ENCODE measurements around the gene SETDB2.
A peak's percentile ranks its signal among the peaks of the same experiment; 100 is the strongest.

Gene SETDB2

DNA sequence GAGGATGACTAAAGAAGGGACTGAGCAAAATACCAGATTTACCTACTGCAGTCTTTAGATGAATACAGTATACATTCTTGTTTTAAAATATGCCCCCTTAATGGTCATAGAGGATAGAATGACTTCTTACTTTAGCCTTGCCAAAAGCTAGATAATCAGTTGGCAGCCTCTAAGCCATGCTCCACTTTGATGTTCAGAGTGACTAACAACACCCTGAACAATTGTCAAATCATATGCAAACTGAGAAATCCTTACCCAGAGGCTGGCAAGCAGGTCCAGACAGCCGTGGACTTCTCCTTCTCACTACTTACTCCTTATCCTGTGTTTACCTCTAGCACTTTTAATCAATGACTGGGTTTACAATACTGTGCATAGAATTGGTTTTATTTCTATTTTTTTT is 28.1 kb downstream of the SETDB2 start:
- no peak for DNase-seq

DNA sequence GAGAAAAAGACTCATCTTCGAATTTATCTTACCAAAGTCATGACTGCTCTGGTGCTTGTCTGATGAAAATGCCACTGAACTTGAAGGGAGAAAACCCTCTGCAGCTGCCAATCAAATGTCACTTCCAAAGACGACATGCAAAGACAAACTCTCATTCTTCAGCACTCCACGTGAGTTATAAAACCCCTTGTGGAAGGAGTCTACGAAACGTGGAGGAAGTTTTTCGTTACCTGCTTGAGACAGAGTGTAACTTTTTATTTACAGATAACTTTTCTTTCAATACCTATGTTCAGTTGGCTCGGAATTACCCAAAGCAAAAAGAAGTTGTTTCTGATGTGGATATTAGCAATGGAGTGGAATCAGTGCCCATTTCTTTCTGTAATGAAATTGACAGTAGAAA is 32.5 kb downstream of the SETDB2 start:
- DNase-seq = no peak

DNA sequence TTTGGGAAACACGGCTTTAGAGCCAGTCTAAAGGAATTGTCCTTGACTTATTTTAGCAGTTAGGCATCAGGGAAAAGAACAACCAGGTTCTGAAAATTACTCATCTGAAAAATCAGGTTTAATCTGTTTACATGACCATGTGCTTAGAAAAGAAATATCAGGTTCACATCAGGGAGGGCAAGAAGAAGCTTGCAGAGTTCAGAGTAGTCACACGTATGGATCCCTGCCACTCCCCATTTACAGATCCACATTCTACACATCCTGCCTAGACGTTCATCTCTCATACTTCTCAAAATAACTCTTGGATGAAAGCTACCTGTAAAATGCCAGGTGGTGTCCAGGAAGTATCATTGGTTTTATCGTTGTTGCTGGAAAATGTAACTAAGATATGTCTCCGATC is 37.7 kb downstream of the SETDB2 start:
- no peak for DNase-seq

DNA sequence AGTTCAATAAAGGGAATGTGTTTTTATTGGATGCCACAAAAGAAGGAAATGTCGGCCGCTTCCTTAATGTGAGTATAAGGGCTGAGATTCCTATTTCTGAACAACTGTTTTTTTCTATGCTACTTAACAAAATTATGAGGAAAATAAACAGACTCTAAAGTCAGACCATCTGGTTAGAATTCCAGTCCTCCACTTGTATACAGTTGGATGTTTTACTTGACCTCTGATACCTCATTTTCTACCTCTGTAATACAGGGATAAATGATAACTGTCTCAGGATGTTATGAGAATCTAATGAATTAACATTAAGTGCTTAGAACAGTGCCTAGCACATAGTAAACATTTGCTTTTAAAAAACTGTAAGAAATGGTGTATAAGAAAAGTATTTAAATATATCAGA is 44.5 kb downstream of the SETDB2 start:
- no peak for DNase-seq

DNA sequence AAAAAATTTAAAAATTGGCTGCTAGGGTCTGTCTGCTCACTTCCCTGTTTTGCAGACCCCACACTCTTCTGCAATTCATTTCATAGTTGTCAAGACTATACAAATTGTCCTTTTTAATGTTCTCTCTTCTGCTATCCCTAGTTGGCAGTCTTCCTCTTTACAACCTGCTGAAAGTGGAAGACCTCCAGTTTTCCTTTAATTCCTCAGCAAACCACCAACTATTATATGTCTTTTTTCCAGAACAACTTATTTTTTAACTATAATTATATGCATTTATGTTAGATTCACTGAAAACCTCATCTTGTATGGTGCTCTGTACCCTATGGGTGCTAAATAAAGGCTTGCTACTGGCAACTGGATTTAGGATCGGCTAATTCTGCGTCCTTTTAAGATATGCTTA is 50.6 kb downstream of the SETDB2 start:
- peak; percentile 42 for DNase-seq

DNA sequence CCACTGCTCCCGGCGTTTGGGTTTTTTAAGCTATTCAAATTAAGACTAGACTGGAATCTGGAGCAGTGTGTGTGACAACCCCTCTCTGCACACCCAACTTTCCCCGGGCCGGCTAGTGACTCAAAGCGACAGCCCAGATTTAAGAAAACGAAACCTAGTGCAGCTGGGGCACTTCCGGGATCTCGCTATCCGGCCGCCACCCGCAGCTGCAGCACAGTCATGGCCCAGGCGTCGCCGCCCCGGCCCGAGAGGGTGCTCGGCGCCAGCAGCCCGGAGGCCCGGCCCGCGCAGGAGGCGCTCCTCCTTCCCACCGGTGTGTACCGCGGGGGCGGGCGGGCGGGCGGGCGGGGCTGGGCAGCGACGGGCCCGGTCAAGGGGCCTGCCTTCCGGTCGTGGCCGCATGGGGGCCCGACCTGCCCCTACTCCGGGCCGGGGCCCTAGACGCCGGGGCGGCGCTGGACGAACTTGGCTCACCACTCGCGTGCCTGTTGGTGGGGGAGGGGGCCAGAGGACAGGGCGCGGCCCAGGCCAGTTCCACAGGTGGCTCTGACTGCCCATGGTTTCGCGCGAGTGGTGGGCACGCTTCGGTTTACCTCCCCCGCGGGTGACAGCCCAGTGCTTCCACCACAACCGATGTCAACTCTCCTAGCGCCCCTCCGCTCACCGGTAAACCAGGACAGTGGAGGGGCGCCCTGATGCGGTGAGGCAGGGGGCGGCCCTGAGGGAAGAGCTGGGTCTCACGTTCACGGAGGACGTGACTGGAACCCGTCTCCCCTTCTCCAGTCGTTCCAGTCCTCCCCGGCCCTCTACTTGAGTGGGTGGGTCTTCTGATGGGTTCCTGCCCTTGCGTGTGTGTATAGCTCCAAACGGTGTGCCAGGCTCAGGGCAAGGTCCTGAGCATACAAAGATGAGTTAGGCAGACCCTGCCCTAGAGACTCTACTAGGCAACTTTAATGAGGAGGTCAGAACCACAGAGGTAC is 52.0 kb downstream of the SETDB2 start, which contains the start of gene PHF11:
Gene PHF11, plus strand, starts transcription at position 171 of the 980 bp plus-strand sequence. Its CDS starts 49 bp downstream, at position 220.
- peak; percentile 89 for DNase-seq

DNA sequence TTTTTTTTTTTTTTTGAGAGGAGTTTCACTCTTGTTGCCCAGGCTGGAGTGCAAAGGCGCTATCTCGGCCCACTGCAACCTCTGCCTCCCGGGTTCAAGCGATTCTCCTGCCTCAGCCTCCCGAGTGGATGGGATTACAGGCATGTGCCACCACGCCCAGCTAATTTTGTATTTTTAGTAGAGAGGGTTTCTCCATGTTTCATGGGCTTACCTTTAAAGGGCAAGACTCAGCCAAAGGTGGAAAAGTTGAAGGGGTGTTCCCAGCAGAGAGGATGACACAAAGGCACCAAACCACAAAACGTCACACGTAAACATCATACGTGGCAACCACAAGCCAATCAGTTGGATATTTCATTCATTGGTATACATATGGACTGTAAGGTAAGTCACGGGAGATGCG is 52.8 kb downstream of the SETDB2 start:
- peak; percentile 8 for DNase-seq

DNA sequence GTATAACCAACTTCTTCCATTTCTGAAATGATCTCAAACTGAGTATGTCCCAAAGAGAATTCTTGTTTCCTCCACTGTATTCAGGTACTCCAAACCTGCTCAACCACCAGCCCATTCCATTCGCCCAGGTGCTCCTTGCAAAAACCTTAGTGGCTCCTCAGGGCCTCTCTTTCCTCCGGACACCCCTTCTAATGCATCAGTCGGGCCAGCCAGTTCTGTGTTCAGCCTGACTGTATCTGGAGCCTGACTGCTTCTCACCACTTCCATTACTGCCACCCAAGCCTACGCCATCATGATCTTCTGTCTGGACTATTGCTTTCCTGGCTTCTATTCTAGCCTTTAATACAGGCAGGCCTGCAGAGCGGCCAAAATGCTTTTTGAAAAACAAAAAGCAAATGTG is 53.2 kb downstream of the SETDB2 start:
- DNase-seq = peak; percentile 13

DNA sequence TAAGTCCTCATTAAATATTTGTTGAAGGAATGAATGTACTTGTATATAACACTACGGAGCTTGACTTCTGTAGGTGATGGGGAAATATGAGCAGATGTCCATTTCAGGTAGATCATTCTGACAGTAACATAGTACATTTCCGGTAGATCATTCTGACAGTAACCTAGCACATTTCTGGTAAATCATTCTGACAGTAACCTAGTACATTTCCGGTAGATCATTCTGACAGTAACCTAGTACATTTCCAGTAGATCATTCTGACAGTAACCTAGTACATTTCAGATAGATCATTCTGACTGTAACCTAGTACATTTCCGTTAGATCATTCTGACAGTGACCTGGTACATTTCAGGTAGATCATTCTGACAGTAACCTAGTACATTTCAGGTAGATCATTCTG is 54.1 kb downstream of the SETDB2 start:
- DNase-seq = no peak

DNA sequence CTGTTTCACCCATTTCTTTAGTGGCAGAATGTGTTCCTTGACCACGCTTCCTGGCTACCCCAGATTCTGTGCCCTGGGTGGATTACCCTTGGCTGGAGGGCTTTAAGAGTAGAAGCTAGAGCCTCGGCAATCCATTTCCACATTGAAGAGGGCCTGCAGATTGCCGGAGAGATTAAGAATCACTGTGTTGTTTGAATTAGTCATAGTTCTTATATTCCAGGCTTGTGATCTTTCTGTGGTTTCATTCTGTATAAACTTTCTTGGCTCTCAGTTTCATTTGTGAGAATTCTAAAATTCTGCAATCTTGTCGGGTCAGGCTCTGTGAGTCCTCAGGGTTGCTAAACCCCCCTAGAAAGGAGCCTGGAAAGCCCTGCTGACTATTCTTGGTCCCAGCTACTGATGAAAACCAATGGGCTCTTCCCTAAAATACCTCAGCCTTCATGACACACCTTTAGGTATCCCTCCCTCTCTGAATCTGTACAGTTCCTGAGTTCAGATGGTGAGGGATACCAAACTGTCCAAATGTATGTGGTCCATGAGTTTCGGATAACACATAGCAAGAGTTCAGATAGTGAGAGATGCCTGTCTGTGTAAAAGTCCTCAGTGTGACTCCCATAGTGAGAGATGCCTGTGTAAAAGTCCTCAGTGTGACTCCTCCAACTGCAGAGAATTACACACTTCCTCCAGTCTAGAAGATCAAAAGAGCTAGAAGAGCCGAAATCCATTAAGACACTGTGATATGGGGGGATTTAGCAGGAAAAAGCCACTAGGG is 56.0 kb downstream of the SETDB2 start:
- no peak for DNase-seq

DNA sequence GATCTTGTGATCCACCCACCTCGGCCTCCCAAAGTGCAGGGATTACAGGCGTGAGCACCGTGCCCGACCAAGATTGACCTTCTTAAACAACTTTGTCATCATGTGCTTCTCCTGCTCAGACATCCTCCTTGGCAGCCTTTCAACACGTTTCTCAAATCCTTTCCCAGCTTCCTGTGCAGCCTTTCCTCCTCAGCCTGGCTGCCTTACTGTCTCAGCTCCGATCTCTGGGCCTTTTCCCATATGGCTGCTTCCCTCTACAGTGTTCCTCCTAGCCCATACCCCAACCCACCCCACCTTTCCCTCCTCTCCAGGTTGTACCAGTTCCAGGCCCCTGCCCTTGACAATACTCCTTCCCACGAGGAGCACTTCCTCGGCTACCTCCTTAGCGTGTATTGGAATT is 58.9 kb downstream of the SETDB2 start:
- DNase-seq = no peak

DNA sequence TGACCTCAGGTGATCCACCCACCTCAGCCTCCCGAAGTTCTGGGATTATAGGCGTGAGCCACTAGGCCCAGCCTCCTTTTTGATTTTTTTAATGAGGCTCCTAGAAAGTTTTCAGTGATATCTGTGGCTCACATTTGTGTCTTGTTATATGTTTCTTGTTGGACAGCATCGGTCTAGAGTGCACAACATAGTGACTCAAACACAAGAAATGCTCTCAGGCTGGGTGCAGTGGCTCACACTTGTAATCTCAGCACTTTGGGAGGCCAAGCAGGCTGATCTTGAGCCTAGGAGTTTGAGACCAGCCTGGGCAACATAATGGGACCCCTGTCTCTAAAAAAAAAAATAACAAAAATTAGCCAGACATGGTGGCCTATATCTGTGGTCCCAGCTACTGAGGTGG is 59.9 kb downstream of the SETDB2 start:
- DNase-seq = no peak

DNA sequence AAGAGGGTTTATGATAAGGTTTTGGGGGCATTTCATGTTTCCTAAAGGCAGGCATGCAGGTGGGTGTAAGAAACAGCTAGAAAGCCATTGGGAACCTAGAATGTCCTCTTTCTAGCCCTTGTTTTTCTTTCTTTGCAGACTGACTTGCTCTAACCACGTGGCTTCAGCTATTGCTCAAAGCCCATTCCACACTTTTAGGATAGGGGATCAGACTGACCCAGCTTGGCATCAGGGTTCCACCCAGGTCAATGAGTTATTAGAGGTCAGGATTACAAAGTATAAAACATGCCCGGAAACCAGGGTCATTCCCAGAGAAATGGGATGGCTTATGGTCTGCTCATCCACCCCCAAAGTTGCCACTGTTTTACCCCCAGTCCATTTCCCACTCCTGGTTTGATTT is 68.5 kb downstream of the SETDB2 start:
- DNase-seq = no peak

DNA sequence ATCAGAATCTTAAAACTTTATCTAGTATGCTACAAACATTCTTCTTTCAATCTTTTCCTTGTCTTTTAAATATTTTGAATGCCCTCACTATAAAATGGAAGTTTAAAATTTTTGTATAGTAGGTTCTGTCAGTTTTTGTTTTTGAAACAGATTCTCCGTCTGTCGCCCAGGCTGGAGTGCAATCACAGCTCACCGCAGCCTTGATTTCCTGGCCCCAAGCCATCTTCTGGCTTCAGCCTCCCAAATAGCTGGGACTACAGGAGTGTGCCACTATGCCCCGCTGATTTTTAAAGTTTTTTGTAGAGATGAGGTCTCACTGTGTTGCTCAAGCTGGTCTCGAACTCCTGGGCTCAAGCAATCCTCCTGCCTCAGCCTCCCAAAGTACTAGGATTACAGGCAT is 72.4 kb downstream of the SETDB2 start:
- DNase-seq = no peak

DNA sequence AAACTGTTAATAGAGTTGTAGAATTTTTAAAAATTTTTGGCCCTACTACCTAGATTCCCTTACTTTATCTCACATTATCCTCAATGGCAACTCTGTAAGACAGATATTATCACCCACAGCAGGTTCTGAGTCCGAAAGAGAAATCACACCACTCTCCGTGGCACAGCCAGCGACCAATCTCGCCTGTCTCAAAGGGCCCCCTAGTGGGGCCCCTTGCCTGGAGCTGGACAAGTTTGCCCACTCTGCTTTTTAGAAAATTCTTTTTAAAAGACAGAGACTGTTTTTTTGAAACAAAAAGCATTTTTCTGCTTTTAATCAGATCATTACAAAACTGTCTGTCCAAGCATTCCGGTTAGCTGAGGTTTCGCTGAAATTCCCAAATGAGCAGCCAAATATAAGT is 73.4 kb downstream of the SETDB2 start:
- peak; percentile 38 for DNase-seq

DNA sequence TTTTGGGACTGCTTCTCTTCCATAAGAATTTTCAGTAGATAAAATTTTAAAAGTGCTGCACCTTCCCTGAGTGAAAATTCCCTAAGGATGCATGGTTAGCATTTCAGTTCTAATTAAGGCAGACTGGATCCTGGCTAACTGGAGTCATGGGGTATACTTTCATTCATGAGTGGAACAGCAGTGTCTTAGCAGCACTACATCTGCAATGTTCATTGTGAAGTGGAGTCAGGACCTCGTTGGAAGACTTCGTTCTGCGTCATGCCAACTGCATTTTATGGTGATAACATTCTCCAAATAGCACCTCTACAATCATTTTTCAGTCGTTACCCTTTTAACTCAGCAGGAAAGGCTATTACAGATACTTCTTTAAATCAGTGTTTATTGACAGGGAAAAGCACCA is 77.2 kb downstream of the SETDB2 start:
- no peak for DNase-seq

DNA sequence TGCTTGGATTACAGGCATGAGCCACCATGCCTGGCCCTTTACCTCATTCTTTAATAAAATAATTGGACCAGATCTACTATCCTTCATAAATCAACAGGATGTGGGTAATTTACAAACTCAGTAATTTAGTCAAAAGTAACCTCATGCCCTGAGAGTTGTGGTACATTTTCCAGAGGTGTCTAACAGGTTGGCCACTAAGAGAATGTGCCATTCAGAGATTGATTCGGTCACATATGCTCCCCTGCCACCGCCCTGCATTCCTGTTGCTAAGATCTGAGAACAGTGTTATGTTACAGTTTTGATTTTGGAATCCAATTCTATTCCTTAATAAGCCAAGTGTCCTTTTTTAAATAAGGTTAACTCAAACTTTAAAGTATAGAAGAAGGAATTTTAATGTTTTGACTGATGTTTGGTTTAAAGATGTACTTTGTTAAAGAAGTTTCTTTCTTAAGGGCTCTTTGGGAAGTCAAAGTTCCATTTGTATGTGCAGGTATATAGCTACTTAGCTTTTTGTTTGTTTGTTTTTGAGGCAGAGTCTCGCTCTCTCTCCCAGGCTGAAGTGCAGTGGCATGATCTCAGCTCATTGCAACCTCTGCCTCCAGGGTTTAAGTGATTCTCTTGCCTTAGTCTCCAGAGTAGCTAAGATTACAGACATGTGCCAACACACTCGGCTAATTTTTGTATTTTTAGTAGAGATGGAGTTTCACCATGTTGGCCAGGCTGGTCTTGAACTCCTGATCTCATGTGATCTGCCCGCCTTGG is 80.8 kb downstream of the SETDB2 start:
- no peak for DNase-seq

DNA sequence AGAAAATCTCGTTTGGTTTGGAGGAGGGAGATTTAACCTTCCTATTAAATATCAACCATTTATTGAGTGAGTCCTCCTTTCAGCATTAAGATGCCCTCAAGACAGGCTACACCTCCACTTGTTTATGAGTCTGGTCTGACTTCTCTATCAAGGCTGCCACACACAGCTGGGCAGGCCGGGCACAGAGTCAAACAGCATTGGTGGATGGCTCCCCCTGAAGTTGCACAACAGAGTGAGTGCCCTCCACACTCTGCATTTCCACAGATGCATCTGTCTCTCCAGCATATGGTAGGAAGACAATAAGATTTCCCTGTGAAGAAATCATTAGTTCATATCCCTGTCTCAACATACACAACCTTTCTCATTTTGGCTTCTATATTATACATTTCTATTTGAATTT is 83.0 kb downstream of the SETDB2 start:
- peak; percentile 61 for DNase-seq

DNA sequence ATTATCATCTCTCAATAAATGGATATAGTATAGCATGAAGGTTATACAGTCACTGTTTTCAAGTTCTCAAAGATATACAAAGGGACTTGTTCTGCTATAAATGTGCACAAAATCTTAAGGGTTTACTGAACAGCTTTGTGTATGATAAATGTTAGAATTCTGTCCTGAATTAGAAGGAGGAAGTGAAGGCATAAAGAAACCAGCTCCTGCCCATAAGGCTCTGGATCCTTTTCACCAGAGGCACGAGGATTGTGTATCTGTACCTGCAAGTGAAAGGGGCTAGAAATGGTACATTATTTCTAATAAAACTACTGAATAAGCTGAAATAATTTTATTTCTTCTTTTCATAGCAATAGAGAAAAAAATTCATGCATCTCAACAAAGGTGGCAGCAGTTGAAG is 84.1 kb downstream of the SETDB2 start:
- DNase-seq = no peak

DNA sequence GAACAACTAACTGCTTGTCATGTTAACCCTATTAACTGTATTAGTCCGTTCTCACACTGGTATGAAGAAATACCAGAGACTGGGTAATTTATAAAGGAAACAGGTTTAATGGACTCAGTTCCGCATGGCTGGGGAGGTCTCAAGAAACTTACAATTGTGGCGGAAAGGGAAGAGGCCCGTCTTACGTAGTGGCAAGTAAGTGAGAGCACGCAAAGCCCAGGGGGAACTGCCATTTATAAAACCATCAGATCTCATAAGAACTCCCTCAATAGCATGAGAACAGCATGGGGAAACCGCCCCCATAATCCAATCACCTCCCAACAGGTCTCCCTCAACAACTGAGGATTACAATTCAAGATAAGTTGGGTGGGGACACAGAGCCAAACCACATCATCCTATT is 86.4 kb downstream of the SETDB2 start:
- peak; percentile 90 for DNase-seq

DNA sequence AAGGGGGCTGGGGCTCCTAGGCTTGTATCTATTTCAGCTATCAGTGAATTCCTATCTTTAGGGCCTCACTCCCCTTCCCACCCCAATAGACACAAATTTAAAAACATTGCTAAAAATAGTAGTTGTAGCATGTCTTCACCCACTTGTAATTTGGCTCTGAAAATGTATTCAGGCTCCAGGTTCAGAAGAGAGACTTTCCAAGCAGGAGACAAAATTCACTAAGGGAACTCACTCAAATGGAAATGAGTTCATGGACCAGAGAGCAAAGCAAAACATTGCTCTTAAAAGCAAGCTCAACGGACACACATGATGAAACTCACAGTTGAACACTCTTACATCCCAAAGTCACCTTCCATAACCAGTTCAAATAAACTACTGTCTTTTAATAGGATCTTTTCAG is 88.5 kb downstream of the SETDB2 start:
- no peak for DNase-seq

DNA sequence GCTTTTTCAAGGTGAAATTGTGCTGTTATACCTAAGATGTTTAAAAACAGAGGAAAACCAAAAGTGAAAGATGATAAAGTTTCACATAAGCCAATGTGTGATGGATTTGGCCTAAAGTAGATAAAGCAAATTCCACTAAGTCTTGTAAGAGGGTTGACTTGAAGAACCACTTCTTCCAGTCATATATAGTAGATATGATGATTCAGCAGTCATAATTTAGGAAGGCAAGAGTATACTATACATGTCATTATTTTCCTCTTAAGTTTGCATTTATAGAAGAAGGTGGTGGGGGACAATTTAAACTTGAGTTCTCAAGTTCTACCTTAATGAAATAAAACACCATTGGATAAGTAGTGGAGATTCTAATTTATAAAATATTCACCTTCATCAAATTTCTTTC is 88.9 kb downstream of the SETDB2 start:
- no peak for DNase-seq

DNA sequence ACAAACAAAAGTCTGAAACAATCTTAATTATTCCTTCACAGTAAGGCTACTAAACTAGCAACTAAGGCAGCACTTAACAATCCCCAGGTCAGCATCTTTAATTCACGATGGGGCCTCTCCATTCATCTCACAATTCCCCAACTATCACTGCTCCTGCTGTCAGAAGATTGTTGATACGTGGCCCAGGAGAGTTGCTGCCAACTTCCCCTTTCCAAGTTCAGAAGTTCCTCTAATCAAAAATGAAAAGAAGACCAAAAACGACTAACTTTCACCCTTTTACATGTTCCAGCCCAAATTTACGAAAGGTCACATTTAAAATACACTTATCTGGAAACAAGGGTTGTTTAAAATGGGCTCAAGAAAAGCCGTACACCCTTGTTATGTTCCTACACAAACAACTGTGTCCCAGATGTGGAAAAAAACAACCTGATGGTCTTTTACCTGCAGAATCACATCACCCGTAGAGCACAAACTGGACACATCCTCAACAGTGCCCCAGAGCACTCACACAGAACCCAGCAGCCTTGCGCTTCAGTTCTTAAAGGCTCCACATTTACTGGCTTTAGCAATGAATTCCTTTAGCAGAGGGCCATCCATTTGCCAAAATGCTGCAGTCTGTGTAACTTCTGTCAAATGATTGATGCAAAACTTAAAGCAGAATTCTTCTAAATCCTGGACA is 89.7 kb downstream of the SETDB2 start:
- peak; percentile 45 for DNase-seq
